ENCODE data around the gene SLC5A11.

- TF ChIP-seq CTCF (conservative IDR thresholded peaks at IDR 0.05; ENCODE audit: low read depth, low read length) = no peak
- TF ChIP-seq EZH2 (IDR thresholded peaks at IDR 0.05; ENCODE audit: low read length, unreplicated experiment) = no peak
- no peak for TF ChIP-seq EZH2phosphoT487 (IDR thresholded peaks at IDR 0.05; ENCODE audit: borderline replicate concordance, low read length)
Measured at GRCh38 chr16:24810951-24811843, 34.6 kb upstream of the SLC5A11 start.
